OCI-M2 (cell line): ENCODE data around the gene ZNF132.
A peak's percentile ranks its signal among the peaks of the same experiment; 100 is the strongest.
"Not testable (repeated sequence)": the region's sequence is repeated elsewhere in the genome, so short reads cannot be mapped to it uniquely, and the experiment has no call there.

Experiments
- DNase-seq: peaks from one replicate; lab custom pipeline; 2025; ENCODE audit not compliant: unreplicated experiment; lab: John Stamatoyannopoulos, UW

The ZNF132 gene

DNA sequence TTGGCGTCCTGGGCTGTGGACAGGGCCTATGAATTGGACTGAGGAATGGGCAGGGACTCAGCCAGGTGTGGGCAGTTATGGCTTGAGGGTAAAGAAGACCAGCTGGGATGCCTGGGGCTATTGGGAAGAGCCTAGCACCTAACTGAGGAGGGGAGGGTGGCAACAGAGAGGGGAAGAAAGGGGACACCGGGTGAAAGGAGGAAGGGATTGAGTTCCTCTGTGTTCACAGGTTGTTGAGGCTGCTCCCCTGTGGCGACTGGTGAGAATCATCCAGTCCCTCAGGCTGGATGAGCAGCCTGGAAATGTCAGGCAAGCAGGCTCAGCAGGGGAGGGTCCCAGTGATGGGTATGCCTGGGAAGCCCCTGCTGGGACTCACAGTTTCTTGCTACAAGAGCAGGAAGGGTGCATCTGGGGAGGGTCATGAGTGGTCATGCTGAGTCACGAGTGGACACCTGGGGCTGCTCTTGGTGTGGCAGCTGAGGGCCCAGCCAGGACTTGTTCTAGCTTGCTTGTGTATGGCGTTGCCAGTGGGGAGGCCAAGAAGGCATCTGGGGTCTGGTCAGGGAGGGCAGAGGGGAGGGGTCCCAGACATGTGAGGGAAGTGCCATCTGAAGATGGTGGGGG, 28.4 kb upstream of the ZNF132 start:
- DNase-seq: no peak

DNA sequence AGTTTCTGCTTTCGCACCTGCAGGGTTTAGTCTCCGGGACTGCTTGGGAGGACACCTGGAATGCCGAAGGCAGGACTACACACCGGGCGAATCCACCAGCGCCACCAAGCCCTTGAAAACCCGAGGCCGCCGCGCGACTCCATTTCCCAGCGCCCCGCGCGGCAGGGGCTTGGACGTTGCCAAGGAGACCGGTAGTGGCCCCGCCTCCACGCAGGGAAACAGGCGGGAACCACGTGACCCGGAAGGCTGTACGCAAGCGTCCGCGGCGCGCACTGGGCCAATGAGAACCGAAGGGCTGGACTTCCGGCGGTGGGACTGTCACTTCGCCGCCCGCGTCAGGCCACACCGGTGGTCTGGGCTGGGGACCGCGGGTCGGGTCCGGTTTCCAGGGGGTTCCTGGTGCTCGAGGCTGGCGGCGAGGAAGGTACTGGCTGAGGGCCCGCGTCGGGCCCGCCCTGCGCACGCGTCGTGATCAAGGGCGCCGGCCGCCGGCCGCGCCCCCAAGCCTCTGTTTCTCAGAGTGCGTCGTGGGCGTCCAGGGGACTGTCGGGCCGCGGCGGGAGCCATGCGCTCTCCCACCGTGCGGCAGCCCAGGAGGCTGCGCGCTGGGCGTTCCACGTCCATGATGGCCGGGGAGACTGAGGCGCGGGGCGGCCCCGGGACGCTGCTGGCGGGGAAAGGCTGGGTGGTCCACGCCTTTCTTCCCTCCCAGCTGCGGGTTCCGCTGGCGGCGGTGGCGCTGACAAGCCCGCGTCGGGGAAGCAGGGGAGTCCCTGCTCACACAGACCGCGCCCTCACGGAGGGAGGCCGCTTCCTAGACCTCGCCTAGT, 27.0 kb upstream of the ZNF132 start, which contains the start of gene ZNF324:
Gene ZNF324, plus strand, starts transcription at position 321 of the 830 bp plus-strand sequence. CDS start 2,106 bp downstream, outside the sequence.
- peak; percentile 86 for DNase-seq

DNA sequence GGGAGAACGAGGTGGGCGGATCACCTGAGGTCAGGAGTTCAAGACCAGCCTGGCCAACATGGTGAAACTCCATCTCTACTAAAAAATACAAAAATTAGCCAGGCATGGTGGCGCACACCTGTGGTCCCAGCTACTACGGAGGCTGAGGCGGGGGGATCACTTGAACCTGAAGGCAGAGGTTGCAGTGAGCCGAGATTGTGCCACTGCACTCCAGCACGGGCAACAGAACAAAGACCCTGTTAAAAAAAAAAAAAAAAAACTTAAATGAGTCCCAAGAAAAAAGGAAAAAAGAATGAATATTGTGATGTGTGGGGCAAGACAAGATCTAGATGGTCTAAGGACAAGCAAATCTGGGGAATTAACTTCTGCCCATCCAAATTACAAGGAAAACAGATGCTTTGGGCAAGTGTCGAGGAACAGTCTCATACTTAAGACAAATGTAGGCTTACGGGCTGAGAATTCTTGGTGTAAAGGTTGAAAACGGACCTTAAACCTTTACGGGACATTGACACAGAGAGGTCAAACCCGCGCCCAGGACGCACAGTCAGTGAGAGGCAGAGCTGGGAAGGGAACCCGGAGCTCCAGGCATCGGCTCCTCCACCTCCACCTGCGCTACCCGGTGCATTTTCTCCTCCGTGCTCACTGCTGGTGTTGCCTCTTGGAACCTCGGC, 26.3 kb upstream of the ZNF132 start:
- DNase-seq: no peak

DNA sequence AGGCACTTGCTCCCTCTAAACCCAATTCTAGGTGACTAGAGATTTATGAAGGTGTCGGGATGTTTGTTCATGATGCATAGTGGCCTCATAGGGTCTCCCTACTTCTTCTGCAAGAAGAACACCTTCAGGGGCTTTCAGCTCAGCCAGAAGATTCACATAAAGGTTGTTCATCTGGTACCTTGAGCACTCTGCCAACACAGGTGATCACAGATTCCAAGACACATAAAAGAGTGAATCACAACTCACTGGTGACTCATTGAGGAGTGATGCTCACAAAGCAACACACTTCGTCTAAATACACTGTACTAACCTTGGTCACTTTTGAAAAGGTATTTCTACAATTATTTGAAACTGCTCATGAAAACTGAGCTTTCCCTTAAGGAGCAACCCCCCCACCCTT, 20.1 kb upstream of the ZNF132 start:
- DNase-seq: no peak

DNA sequence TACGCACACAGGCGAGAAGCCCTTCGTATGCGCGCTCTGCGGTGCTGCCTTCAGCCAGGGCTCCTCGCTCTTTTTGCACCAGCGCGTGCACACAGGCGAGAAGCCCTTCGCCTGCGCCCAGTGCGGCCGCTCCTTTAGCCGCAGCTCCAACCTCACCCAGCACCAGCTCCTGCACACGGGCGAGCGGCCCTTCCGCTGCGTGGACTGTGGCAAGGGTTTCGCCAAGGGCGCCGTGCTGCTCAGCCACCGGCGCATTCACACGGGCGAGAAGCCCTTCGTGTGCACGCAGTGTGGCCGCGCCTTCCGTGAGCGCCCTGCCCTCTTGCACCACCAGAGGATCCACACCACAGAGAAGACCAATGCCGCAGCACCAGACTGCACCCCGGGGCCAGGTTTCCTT, 16.2 kb upstream of the ZNF132 start:
- no peak for DNase-seq

DNA sequence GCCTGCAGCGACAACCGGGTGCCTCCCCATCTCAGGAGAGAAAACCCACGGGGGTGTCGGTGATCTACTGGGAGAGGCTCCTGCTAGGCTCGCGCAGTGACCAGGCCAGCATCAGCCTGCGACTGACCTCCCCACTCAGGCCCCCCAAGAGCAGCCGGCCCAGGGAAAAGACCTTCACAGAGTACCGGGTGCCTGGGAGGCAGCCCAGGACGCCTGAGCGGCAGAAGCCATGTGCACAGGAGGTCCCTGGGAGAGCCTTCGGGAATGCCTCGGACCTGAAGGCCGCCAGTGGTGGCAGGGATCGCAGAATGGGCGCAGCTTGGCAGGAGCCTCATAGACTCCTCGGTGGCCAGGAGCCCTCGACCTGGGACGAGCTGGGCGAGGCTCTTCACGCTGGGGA, 15.4 kb upstream of the ZNF132 start:
- DNase-seq: no peak

DNA sequence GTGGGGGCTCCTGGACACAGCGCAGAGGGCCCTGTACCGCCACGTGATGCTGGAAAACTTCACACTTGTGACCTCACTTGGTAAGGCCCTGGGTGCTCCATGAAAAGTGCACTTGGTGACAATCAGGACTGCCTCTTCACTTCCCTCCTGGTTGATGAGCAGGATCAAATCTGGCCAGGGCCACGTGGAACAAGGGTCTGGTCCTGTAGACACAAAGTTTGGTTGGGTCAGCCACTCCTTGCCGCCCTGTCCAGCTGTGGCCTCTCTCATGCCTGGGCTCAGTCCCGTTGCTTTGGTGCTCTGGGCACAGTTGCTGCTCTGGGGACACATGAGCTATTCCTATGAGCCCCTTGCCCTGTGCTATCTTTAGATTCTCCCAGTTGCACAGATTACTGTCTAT, 13.8 kb upstream of the ZNF132 start:
- DNase-seq: no peak

DNA sequence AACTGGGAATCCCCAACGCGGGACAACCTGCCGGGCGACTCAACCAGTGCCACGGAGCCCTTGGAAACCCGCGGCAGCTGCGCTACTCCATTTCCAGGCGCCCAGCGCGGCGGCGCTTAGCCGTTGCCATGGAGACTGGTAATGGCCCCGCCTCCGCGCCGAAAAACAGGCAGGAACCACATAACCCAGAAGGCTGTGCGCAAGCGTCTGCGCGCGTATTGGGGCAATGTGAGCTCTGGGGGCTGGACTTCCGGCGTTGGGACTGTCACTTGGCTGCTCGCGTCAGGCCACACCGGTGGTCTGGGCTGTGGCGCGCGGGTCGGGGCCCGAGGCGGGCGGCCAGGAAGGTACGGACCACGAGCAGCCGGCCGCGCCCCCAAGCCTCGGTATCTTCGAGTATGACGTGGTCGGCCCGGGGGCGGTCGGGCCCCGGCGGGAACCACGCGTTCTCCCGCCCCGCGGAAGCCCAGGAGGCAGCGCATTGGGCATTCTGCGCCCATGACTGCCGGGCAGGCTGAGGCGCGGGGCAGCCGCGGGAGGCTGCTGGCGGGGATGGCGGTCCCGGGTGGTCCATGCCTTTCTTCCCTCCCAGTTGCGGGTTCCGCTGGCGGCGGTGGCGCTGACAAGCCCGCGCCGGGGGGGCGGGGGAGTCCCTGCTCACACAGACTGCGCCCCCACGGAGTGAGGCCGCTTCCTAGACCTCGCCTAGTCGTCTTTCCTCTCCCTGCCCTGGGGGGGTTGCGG, 11.6 kb upstream of the ZNF132 start, which contains the start of gene ZNF324B:
Gene ZNF324B, plus strand, starts transcription at position 265 of the 744 bp plus-strand sequence. CDS start 2,080 bp downstream, outside the sequence.
- peak; percentile 82 for DNase-seq

DNA sequence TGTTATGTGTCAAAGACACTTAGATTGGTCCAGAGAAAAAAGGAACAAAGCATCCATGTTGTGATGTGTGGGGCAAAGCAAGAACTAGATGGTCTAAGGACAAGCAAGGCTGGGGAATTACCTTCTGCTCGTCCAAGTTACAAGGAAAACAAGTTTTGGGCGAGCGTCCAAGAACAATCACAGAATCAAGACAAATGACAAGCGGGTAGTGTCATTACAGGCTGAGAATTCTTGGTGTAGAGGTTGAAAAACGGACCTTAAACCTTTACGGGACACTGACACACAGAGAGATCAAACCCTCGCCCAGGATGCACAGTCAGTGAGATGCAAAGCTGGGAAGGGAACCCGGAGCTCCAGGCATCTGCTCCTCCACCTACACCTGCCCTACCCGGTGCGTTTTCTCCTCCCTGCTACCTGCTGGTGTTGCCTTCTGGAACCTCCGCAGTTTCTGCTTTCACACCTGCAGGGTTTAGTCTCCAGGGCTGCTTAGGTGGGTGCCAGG, 11.0 kb upstream of the ZNF132 start:
- DNase-seq: no peak

DNA sequence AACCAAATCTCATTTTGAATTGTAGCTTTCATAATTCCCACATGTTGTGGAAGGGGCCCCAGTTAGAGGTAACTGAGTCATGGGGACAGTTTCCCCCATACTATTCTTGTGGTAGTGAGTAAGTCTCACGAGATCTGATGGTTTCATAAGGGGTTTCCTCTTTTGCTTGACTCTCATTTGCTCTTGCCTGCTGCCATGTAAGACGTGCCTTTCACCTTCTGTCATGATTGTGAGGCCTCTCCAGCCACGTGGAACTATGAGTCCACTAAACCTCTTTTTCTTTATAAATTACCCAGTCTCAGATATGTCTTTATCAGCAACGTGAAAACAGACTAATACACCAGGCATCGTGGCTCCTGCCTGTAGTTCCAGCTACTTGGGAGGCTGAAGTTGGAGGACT, 10.0 kb upstream of the ZNF132 start:
- DNase-seq: not testable (repeated sequence)

DNA sequence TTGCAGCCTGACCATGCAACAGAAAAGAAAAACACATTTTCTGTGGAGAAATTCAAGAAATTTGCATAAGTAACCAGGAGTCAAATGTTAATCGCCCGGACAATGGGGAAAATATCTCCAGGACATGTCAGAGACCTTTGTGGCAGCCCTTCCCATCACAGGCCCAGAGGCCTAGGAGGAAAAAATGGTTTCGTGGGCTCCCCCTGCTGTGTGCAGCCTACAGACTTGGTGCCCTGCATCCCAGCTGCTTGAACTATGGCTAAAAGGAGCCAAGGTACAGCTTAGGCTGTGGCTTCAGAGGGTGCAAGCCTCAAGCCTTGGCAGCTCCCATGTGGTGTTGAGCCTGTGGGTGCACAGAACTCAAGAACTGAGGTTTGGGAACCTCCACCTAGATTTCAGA, 8.9 kb upstream of the ZNF132 start:
- DNase-seq: not testable (repeated sequence)

DNA sequence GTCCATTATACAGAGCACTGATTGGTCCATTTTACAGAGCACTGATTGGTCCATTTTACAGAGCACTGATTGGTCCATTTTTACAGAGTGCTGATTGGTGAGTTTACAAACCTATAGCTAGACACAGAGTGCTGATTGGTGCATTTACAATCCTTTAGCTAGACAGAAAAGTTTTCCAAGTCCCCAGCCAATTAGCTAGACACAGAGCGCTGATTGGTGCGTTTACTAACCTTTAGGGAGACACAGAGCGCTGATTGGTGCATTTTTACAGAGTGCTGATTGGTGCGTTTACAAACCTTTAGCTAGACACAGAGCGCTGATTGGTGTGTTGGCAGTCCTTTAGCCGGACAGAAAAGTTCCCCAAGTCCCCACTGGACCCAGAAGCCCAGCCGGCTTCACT, 3.0 kb upstream of the ZNF132 start:
- not testable (repeated sequence) for DNase-seq

DNA sequence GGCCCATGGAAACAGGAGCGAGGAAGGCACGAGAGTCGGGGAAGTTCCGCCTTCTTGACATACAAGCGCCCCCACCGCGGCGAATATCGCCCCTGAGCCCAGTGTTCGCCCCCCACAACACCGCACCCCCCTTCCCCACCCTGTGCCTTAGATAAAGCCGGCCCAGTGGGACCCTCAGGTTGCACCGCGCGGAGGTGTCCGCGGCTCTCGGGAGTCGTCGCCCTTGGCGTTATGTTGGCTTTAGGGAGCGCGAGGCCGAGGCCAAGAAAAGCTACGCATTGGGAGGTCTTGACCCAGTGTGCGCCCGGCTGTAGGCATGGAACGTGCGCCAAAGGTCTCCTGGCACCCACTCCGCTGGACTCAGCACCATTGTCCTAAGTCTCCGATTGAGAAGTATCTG, 603 bp upstream of the ZNF132 start:
- DNase-seq: no peak

DNA sequence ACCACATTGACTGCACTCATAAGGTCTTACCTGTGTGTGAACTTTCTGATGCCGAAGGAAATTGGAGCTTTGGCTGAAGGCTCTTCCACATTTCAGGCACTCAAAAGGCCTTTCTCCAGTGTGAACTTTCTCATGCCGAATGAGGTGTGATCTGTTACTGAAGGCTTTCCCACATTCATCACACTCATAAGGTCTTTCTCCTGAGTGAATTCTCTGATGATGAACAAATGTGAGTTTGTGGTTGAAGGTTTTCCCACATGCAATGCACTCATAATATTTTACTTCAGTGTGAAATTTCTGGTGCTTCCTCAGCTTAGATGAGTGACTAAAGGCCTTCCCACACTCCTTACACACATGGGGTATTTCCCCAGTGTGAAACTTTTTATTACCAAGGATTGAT, 5.7 kb downstream of the ZNF132 start:
- no peak for DNase-seq

DNA sequence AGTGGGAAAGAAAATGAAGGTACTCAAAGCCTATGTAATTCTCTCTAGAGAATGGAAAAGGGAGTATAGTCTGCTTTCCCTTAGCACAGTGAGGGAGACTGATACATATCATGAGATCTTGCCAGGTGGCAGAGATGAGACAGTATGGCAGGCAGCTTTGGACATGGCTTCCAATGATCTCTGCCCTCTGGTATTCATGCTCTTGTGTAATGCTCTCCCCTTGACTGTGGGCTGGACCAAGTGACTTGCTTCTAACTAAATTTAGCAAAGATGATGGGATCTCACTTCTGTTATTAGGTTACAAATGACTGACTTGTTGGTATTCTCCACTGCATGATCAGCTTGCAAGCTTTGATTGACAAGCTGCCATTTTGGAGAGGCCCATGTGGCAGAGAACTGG, 10.2 kb downstream of the ZNF132 start:
- no peak for DNase-seq

DNA sequence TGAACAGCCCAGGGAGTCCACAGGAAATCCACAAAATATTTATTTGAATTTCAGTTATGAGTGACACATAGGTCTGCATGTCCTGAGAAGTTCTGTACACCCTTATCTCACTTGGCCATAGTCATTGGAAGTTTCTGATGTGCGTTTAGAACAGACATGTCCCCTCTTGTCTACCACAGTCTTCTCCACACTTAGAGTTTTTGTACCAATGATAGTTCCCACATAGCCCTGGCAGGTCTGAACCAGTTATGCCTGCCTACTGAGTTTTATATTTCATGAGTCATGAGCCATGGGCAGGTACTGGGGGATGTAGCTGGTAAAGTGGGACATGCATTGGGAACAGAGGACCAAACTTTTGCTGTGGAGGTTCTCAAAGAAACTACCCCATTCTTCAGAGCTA, 11.3 kb downstream of the ZNF132 start:
- DNase-seq: no peak

DNA sequence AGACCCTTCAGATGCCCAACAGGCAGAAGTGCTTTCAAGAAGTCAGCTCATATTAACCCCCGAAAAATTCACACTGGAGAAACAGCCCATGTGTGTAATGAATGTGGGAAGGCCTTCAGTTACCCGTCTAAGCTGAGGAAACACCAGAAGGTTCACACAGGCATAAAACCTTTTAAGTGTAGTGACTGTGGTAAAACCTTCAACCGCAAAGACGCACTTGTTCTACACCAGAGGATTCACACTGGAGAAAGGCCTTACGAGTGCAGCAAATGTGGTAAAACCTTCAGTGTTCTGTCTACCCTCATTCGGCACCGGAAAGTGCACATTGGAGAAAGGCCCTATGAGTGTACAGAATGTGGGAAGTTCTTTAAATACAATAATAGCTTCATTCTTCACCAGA, 22.9 kb downstream of the ZNF132 start:
- DNase-seq: no peak

DNA sequence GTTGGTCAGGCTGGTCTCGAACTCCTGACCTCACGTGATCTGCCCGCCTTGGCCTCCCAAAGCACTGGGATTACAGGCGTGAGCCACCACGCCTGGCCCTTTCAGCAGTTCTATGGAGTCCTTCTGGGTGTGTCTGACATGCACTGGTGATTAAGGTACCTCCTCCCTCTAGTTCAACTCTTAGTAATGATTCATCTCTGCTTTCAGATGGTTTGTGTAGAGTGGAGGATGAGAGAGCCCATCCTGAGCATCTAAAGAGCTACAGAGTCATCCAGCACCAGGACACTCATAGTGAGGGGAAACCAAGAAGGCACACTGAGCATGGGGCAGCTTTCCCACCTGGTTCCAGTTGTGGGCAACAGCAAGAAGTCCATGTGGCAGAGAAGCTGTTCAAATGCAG, 23.3 kb downstream of the ZNF132 start:
- DNase-seq: no peak

DNA sequence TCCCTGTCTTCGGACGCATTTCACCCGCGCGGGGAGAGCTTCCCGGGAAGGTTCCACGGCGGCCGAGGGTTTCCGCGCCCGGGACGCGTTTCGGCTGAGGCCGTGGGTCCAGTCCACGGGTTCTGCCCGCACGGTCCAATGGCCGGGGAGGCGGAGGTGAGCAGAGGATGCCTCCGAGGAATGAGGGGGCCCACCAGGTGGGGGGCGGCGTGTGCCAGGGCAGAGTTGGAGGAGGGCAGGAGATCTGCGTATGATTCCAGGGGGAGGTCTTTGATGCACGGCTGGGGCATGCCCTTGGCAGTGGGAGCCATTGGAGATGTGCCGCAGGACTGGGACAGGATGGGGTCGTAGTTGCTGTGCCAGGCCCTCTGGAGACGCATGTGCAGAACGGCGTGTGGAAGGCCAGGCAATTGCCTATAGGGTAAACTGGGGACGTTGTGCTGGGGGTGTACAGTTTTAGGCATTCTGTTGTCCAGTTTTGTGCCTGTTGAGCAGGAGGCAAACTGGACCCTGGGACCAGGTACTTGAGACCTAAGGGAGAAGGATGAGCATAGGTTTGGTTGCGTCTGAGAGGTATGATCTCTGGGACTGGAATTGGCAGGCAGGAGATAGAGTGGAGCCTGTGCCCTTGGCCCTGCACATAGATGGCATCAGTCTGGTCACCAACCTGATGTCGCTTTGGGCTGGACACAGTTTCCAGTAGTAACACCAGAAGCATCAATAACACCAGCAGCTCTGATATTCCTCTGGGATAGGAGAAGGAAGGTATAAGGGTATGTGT, 30.8 kb downstream of the ZNF132 start:
- no peak for DNase-seq
